HFFc6 (cell line): ENCODE data around the gene USP47. TPM values are rescaled to one million over a fixed set of nuclear protein-coding genes. Genes with fewer than 3 reads are reported as not detected.

Source experiments
- DNase-seq: peaks from one replicate; pipeline ENCODE4 v3.0.0-alpha.2; 2018
- H3K27ac Mint-ChIP-seq: 2 replicates; pipeline ENCODE4 v1.8.0; 2020; ENCODE audit warnings: mild to moderate bottlenecking, mixed read lengths
- H3K27me3 Mint-ChIP-seq: 2 replicates; pipeline ENCODE4 v1.8.0; 2021; ENCODE audit warnings: mild to moderate bottlenecking, moderate library complexity, mixed read lengths; ENCODE audit not compliant: insufficient read depth
- H3K36me3 Mint-ChIP-seq: 2 replicates; pipeline ENCODE4 v1.8.0; 2021; ENCODE audit warnings: low read depth, mixed read lengths
- H3K4me1 Mint-ChIP-seq: 2 replicates; pipeline ENCODE4 v1.8.0; 2020; ENCODE audit warnings: low read depth, mixed read lengths
- H3K4me3 Mint-ChIP-seq: 2 replicates; pipeline ENCODE4 v1.8.0; 2020; ENCODE audit warnings: mild to moderate bottlenecking, moderate library complexity, mixed read lengths
- H3K9me3 Mint-ChIP-seq: 2 replicates; pipeline ENCODE4 v1.8.0; 2020; ENCODE audit warnings: mild to moderate bottlenecking, mixed read lengths
- total RNA-seq, 6 experiments: library from RNA; stranded (reverse); fragmentation: NEBNext Ultra II Directional; extraction: Animal tissue kit (Norgen Biotek cat#: 25700); gene quantifications; 2 replicates in 1 of 6; 3 replicates in 5 of 6; pipeline ENCODE4 v1.2.3, GENCODE V29; 2021
- TF ChIP-seq, protein P1 (sequence below): fragments of 200-600 bp; sonication (generic); IDR thresholded peaks from 2 replicates; pipeline ENCODE4 v1.5.0; 2021; ENCODE audit warnings: antibody characterized with exemption, mild to moderate bottlenecking

The USP47 gene
- total RNA-seq, 6 experiments from 2014 or later: 33.6 to 38.7 (median 35.1) TPM

- Mint-ChIP-seq H3K36me3 (peaks cover 36% of the 10 kb centered on the region), H3K4me3 (no peak overlapping the region), H3K27ac (no peak overlapping the region), H3K9me3 (no peaks in the 10 kb centered on the region), H3K4me1 (peaks cover 27% of the 10 kb centered on the region), H3K27me3 (no peaks in the 10 kb centered on the region)
- TF ChIP-seq, protein P1, sequence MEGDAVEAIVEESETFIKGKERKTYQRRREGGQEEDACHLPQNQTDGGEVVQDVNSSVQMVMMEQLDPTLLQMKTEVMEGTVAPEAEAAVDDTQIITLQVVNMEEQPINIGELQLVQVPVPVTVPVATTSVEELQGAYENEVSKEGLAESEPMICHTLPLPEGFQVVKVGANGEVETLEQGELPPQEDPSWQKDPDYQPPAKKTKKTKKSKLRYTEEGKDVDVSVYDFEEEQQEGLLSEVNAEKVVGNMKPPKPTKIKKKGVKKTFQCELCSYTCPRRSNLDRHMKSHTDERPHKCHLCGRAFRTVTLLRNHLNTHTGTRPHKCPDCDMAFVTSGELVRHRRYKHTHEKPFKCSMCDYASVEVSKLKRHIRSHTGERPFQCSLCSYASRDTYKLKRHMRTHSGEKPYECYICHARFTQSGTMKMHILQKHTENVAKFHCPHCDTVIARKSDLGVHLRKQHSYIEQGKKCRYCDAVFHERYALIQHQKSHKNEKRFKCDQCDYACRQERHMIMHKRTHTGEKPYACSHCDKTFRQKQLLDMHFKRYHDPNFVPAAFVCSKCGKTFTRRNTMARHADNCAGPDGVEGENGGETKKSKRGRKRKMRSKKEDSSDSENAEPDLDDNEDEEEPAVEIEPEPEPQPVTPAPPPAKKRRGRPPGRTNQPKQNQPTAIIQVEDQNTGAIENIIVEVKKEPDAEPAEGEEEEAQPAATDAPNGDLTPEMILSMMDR: no peak
- no peak for DNase-seq
Observed at GRCh38 chr11:11923828-11924227, 82.1 kb downstream of the USP47 start.

DNA sequence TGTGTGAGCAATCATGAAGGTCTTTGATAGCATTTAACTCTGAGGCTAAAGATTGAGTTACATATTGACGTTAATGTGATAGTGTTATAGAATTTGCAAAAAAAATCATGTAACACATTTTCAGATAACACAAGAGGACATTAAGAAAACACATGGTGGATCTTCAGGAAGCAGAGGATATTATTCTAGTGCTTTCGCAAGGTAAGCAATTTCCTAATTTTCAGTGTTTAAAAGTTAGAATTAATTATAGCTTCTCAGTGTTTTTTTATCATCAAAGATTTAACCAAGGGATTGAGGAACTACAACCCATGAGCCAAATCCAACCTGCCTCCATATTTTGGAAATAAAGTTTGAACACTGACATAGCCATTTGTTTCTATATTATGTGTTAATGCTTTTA lies 88.1 kb downstream of the USP47 start:
- H3K27me3 Mint-ChIP-seq: no peaks in the 10 kb centered on the region
- TF ChIP-seq, protein P1: no peak
- H3K4me1 Mint-ChIP-seq: peaks cover 40% of the 10 kb centered on the region
- no peak for DNase-seq
- H3K36me3 Mint-ChIP-seq: peaks cover 50% of the 10 kb centered on the region
- H3K4me3 Mint-ChIP-seq: no peak overlapping the region
- H3K9me3 Mint-ChIP-seq: no peaks in the 10 kb centered on the region
- no peak overlapping the region for H3K27ac Mint-ChIP-seq

- Mint-ChIP-seq H3K36me3 (peaks cover 44% of the 10 kb centered on the region), H3K4me3 (no peak overlapping the region), H3K4me1 (peaks cover 47% of the 10 kb centered on the region), H3K9me3 (no peaks in the 10 kb centered on the region), H3K27ac (peak overlapping the region; percentile 53; the same call in 1 of the 2 replicates), H3K27me3 (no peaks in the 10 kb centered on the region)
- TF ChIP-seq, protein P1: peak; percentile 92
- DNase-seq: peak; percentile 70
Observed at GRCh38 chr11:11931461-11932055, 89.8 kb downstream of the USP47 start.

- TF ChIP-seq, protein P1: no peak
- H3K36me3 Mint-ChIP-seq: peaks cover 55% of the 10 kb centered on the region
- no peak overlapping the region for H3K4me3 Mint-ChIP-seq
- no peaks in the 10 kb centered on the region for H3K9me3 Mint-ChIP-seq
- DNase-seq: no peak
- H3K4me1 Mint-ChIP-seq: peaks cover 61% of the 10 kb centered on the region
- no peaks in the 10 kb centered on the region for H3K27me3 Mint-ChIP-seq
- H3K27ac Mint-ChIP-seq: no peak overlapping the region
Observed at GRCh38 chr11:11935536-11935935, 93.8 kb downstream of the USP47 start.

DNA sequence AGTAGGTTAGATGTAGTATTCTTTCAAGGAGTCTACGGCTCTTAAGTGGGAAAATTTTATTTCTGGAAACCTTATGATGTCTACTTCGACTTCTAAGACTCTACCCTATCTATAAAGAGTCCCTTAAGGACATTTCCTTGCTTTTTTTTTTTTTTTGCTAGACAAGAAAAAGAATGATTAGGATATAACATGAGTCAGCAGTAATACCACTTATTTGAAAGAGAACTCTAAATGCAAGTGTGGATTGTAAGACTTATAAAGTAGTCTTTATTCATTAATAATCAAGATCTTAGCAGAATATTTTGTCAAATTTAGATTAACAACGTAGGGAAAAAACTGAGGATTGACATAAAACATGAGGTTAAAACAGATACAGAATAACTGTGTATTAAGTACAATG lies 95.7 kb downstream of the USP47 start:
- Mint-ChIP-seq H3K27ac (peak overlapping the region; percentile 51), H3K27me3 (no peaks in the 10 kb centered on the region), H3K4me1 (peaks cover 42% of the 10 kb centered on the region), H3K9me3 (no peaks in the 10 kb centered on the region), H3K36me3 (peaks cover 60% of the 10 kb centered on the region), H3K4me3 (no peak overlapping the region)
- TF ChIP-seq, protein P1: no peak
- DNase-seq: no peak

DNA sequence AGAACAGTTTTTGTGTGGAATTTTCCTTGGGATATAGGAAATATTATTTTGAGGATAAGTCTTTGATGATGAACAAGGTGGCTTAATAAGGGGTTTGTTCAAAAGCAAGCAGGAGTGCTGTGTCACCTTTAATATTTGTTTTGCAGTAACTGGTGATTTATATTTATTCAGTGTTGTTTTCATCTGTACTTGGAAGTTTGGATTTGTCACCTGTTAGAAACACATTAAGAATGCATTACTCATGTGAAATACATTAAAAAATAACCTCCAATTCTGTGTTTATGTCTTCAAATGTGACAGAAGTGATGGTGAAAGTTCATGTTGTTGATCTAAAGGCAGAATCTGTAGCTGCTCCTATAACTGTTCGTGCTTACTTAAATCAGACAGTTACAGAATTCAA lies 96.2 kb downstream of the USP47 start:
- Mint-ChIP-seq H3K4me3 (no peak overlapping the region), H3K27ac (peak overlapping the region; percentile 51), H3K4me1 (peaks cover 37% of the 10 kb centered on the region), H3K27me3 (no peaks in the 10 kb centered on the region), H3K9me3 (no peaks in the 10 kb centered on the region), H3K36me3 (peaks cover 58% of the 10 kb centered on the region)
- peak; percentile 31 for DNase-seq
- TF ChIP-seq, protein P1: no peak
